Measurements from ENCODE around the gene ZNF280B.
"Not testable (repeated sequence)": the region's sequence is repeated elsewhere in the genome, so short reads cannot be mapped to it uniquely, and the experiment has no call there.

ZNF280B gene

DNA sequence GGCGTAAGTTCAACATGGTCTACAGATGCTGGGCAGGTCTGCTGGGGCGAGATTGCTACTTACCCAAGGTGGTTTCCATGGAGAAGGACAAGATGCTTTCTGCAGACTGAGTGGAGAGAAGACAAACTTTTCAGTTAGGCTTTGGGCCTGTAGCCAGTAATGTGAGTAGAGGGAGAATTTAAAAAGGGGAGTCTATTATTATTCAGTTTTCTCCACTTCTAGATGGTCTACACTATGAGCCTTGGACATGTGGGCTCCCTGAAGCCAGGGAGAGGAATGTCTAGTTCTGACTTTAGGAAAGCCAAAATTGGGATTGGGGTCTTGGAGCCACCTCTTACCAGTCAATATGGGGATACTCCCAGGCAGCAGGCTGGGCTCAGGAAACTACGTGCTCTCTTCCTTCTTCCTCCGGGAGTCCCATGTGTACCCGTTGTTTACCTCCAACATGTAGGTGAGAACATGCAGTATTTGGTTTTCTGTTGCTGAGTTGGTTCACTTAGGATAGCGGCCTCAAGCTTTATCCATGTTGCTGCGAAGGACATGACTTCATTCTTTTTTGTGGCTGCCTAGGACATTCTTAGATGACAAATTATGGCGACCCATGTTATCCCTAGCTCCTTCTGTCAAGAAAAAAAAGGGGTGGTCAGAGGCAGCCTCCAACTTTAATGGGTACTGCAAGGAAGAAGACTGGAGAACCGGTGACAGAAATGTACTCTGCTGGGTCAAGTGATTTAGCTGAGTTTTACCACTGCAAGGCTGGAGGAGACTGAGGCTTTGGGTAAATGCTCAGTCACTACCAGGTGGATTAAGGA is 26.3 kb upstream of the ZNF280B start:
- no peak for DNase-seq (ENCODE audit: low spot score)

DNA sequence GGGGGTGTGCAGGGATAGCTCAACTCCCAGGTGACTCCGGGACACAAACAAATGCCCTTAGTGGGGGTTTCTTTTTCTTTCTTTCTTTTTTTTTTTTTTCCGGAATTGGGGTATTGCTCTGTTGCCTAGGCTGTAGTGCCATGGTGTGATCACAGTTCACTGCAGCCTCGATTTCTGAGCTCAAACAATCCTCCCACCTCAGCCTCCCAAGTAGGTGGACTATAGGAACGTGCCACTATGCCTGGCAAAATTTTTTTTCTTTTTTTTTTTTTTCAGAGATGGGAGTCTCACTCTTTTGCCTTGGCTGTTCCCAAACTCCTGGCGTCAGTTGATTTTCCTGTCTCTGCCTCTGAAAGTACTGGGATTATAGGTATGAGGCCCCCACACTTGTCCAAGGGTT is 25.3 kb upstream of the ZNF280B start:
- no peak for DNase-seq (ENCODE audit: low spot score)

DNA sequence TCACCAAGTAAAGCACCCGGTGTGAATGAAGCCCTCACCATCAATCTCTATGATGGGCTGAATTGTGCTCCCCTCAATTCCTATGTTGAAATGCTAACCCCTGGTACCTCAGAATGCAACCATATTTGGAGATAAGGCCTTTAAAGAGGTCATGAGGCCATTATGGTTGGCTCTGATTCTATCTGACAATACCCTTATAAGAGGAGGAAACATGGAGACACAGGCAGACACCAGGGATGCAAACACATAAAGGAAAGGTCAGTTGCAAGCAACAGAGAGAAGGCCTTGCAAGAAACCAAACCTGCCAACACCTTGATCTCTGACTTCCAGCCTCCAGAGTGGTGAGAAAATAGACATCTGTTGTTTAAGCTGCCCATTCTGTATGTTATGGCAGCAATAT is 24.9 kb upstream of the ZNF280B start:
- DNase-seq (ENCODE audit: low spot score): no peak

DNA sequence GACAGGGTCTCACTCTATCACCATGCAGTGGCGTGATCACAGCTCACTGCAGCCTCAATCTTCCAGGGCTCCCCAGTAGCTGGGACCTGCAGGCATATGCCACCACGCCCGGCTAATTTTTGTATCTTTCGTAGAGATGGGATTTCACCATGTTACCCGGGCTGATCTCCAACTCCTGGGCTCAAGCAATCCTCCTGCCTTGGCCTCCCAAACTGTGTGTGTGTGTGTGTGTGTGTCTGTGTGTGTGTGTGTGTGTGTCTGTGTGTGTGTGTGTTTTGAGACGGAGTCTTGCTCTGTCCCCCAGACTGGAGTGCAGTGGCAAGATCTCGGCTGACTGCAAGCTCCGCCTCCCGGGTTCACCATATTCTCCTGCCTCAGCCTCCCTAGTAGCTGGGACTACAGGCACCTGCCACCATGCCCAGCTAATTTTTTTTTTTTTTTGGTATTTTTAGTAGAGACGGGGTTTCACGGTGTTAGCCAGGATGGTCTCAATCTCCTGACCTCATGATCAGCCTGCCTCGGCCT is 24.1 kb upstream of the ZNF280B start:
- DNase-seq (ENCODE audit: low spot score): not testable (repeated sequence)

DNA sequence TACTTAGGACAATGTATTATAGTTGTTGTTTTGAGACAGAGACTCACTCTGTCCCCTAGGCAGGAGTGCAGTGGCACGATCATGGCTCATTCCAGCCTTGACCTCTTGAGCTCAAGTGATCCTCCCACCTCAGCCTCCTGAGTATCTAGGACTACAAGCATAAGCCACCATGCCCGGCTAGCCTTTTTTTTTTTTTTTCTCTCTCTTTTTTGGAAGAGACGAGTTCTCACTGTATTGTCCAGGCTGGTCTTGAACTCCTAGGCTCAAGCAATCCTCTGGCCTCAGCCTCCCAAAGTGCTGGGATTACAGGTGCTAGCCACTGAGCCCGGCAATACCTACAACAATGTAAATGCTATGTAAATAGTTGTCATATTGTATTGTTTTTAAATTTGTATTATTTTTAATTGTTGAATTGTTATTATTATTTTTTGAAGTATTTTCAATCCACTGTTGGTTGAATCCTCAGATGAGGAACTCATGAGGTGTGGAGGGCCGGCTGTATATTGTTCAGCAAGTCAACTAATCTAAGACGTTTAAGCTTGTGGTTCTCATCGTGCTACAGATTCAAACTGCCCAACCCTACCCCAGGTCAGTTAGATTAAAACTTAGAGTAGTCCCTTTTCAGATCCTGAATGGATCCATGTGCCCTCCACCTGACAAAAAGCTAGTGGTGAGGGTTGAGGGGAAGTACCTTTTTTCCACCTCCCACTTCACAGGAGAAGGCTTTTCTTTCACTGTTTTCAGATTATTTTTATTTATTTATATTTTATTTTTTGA is 23.4 kb upstream of the ZNF280B start:
- no peak for DNase-seq (ENCODE audit: low spot score)

DNA sequence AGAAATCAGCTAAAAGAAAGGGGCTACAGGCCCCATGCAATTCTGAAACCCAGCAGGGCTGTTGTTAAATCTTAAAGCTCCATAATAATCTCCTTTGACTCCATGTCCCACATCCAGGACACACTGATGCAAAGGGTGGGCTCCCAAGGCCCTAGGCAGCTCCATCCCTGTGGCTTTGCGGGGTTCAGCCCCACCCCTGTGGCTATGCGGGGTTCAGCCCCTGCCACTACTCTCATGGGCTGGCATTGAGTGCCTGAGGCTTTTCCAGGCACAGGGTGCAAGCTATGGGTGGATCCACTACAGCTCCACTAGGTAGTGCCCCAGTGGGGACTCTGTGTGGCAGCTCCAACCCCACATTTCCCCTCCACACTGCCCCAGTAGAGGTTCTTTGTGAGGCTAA is 20.2 kb upstream of the ZNF280B start:
- DNase-seq (ENCODE audit: low spot score): no peak

DNA sequence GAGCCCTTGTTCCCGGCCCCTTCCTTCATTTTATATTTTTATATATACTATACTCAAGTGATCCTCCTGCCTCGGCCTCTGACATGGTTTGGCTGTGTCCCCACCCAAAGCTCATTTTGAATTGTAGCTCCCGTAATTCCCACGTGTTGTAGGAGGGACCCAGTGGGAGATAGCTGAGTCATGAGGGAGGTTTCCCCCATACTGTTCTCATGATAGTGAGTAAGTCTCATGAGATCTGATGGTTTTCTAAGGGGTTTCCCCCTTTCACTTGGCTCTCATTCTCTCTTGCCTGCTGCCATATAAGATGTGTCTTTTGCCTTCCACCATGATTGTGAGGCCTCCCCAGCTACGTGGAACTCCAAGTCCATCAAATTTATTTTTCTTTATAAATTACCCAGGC is 18.8 kb upstream of the ZNF280B start:
- DNase-seq (ENCODE audit: low spot score): no peak

DNA sequence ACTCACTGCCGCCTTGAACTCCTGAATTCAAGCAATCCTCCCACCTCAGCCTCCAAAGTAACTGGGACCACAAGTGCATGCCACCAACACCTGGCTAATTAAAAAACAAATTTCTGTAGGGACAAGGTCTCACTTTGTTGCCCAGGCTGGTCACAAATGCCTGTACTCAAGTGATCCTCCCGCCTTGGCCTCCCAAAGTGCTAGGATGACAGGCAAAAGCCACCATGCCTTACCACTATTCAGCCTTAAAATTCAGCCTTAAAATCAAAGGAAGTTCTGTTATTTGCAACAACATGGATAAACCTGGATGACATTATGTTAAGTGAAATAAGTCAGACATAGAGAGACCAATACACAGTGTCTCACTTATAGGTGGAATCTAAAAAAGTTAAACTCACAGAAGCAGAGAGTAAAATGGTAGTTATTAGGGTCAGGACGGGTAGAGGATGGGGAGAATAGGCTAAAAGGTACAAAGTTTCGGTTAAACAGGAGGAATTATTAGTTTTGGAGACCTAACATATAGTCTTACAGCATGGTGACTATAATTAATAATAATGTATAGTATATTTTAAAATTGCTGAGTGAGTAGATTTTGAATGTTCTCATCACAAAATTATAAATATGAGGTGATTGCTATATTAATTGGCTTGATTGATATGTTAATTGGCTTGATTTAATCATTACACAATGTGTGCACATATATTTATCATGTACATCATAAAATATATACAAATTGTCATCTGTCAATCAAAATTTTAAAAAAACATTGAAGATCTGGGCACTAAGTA is 17.8 kb upstream of the ZNF280B start:
- DNase-seq (ENCODE audit: low spot score): no peak

DNA sequence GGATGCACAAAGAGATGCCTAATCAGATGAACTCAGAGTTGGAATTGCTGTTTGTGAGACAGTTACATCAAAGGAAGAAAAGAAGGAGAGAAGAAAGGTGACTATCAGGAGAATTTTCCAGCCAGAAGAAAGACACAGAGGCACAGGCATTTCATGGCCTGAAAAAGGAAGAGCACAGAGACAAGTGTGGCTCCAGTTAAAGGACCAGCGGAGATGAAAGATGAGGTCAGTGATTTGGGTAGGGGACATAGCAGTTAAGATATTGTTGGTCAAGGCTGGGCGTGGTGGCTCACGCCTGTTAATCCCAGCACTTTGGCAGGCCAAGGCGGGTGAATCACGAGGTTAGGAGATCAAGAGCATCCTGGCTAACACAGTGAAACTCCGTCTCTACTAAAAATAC is 15.0 kb upstream of the ZNF280B start:
- no peak for DNase-seq (ENCODE audit: low spot score)

DNA sequence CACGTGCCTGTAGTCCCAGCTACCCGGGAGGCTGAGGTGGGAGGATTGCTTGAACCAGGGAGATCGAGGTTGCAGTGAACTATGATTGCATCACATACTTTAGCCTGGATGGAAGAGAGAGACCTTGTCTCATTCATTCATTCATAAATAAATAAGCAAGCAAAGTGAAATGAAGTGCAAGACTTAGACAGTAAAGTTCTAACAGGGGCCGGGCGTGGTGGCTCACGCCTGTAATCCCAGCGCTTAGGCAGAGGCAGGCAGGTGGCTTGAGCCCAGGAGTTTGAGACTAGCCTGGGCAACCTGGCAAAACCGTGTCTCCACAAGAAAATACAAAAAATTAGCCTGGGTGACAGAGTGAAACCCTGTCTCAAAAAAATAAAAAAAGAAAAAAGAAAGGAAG is 13.1 kb upstream of the ZNF280B start:
- DNase-seq (ENCODE audit: low spot score): no peak

DNA sequence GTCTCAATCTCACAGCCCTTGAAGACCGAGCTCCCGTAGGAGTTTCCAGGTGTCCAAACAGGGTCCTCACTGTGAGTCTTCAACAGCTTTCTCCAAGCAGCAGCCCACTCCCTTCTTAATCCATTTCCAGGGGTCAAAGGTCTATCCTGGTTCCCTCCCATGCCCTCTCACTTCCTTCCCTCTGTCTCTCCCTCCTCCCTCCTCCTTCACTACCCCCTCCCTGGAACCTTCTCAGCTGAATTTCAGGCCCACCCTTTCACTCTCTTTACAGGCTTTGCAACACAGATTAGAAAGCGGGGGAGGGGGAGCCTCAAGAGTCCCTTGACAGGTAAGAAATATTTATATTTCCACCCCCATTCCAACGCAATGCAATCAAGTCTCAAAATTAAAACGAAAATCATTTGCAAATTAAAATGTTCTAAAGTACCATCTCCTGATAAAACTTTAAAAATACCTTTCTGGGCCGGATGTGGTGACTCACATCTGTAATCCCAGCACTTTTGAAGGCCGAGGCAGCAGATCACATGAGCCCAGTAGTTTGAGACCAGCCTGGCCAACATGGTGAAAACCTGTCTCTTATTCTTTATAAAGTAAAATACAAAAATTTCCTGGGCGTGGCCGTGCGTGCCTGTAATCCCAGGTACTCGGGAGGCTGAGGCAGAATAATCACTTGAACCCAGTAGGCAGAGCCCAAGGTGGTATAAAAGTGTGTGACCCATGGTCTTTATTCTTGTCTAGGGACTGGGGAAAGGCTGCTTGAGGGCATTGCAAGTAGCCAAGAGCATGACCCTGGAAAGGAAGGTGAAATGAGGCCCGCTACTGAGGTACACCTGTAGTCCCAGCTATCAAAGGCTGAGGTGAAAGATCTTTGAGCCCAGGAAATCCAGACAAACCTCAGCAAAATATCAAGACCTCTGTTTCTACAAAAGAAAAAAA is 12.4 kb upstream of the ZNF280B start:
- no peak for DNase-seq (ENCODE audit: low spot score)

DNA sequence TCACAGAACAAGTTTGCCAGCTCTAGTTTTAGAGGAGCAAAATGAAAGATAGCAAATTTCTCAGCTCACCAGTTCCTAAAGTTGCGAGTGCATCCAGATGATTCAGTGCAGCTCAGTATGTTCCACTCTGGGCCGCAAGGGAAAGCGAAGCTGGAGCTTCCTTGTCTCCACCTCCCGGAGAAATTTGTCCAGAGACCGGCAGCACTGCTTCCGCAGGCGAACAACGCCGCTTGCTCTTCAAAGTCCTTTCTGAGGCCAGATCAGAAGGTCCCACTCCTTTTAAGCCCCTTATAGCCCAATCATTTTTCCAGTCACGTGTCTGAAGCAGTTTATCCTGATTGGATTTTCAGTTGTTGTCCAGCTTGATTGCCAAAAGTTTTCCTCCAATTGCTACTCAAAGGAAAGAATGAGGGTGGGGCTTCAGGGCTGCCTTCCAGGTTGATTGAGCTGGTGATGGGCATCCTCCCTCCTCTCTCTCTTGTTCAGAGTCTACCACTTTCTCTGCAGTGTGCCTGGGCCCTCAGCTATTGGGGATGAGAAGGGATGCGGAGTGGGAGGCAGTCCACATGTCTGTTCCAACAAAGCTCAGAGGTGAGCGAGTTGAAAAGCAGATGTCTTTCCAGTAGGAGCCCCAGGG is 11.6 kb upstream of the ZNF280B start, which contains the start of gene ZNF280A:
ZNF280A (minus strand) TSS at position 251 of the 637 bp plus-strand sequence. CDS start 4,640 bp downstream, outside the sequence.
- DNase-seq (ENCODE audit: low spot score): peak; percentile 75

DNA sequence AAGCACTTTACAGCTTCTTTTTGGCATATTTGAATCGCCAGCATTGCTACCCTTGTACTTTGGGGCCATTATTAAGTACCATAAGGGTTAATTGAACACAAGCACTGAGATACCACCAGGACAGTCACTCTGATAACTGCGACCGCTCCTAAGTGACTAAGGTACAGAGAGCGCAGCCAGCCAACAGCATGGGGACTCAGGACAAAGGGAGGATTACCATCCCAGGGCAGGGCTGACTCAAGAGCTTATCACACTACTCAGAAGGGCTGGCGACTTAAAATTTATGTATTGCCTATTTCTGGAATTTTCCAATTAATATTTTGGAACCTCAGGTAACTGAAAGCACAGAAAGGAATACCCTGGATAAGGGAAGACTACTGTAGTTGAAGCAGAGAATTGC is 11.0 kb upstream of the ZNF280B start:
- no peak for DNase-seq (ENCODE audit: low spot score)

DNA sequence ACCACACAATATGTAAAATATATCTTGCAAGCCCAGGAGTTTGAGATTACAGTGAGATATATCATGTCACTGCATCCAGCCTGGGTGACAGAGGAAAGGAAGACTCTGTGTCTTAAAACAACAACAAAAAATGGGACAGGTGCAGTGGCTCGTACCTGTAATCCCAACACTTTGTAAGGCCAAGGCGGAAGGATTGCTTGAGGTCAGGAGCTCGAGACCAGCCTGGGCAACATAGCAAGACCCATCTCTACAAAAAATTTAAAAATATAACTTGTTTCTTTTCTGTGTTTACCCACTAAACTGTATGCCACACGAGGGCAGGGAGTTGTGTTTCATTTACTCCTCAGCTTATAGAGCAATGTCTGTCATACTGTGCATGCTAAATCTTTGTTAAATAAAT is 8.4 kb upstream of the ZNF280B start:
- no peak for DNase-seq (ENCODE audit: low spot score)

DNA sequence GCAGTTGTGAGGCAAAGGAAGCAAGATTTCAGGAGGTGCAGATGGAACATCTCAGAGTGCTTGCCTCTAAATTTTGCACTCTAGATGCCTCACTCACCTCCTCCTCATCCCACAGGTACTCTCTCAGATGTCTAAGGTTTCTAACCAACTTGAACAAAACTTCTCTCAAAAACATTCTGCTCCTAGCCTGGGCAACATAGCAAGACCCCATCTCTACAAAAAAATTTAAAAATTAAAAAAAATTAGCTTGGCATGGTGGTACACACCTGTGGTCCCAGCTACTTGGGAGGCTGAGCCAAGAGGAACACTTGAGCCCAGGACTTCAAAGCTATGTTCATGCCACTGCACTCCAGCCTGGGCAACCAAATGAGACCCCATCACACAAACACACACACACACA is 7.3 kb upstream of the ZNF280B start:
- DNase-seq (ENCODE audit: low spot score): no peak

DNA sequence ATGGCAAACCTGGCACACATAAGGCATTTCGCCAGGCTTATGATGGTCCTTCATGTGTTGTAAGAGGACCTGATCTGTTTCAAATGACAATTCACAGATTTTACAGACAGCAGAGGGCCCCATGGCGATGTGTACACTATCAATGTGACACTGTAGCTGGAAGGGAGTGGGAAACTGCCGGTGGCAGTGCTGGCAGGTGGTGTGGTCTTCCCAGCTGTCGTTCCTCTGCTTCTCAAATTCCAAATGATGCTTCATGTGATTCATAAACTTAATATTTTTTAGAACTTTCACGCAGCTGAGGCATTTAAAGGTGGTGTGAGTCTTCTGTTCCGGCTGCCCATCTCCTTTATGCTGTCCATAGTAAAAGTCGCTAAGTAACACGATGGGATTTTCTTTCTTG is 5.9 kb upstream of the ZNF280B start:
- not testable (repeated sequence) for DNase-seq (ENCODE audit: low spot score)

DNA sequence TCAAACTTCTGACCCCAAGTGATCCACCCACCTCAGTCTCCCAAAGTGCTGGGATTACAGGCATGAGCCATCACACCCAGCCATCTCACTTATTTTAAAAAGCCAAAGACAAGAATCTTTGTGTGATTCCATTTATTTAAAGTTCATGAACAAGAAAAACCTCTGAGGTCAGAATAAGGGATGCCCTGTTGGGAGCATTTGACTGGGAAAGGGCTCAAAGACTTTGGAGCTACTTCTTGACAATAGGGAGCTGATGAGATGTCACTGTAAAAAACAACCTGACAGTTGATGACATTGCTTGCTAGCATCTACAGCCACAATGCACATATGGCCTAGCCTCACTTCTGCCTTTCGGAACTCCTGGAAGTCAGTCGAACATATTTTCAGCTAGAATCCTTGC is 5.1 kb upstream of the ZNF280B start:
- no peak for DNase-seq (ENCODE audit: low spot score)

DNA sequence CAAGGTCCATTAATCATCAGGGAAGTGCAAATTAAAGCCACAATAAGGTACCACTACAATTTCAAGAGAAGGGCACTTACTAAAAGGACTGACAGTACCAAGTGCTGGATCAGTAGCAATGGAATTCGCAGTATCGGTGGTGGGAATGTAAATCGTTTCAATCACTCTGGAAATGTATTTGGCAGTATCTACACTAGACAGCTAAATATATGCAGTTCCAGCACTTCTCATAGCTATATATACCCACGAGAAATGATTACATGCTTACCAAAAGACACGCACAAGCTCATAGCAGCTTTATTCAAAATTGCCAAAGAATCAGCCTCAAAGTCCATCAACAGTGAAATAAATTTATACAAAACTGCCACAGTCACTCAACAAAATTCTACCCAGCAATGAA is 4.4 kb upstream of the ZNF280B start:
- DNase-seq (ENCODE audit: low spot score): no peak

DNA sequence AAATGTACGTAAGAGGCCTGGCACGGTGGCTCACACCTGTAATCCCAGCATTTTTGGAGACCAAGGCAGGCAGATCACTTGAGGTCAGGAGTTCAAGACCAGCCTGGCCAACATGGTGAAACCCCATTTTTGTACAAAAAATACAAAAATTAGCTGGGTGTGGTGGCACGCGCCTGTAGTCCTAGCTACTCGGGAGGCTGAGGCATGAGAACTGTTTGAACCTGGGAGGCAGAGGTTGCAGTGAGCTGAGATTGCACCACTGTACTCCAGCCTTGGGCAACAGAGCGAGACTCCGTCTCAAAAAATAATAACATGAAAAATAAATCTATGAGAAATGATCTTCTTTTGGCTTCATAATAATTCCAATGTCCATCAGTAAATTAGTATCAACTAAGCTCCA is 2.3 kb upstream of the ZNF280B start:
- DNase-seq (ENCODE audit: low spot score): not testable (repeated sequence)

DNA sequence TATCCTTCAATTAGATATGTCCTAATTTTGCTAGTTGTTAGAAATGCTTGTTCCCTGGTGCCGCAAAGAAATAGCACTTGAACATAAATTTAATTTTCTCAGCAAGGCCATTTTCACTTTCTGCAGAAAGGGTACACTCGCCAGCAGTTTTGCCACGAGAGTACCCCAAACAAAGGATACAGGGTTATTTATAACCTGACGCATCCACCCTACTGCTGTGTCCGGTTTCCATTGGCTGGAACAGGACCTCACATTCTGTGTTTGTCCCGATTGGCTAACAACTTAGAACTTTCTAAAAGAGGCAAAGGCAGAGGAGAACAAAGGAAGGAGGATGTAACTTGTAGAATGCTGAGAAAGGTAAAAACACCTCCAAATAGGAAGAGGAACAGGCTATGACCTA is 1.4 kb upstream of the ZNF280B start:
- DNase-seq (ENCODE audit: low spot score): not testable (repeated sequence)

Data from COLO829 (cell line).